Panc1 (cell line): ENCODE results near the gene RHPN2. TPM values are rescaled to one million over a fixed set of nuclear protein-coding genes. Genes with fewer than 3 reads are reported as not detected.

Experiments
- ATAC-seq: fragments of 200-7000 bp; cut with Tn5 transposase; 2 replicates; pipeline ENCODE4 v1.9.1; 2020; ENCODE audit warnings: mild to moderate bottlenecking, moderate library complexity
- BruUV-seq: library from RNA; stranded (reverse); fragments of 400-500 nt; replicated peaks from 2 replicates; lab custom pipeline; 2021; lab: Mats Ljungman, UMichigan
- CTCF ChIA-PET: fragments of 300-600 bp; sonication (Branson Sonifier 250); formaldehyde crosslinking; loops from one replicate; lab custom pipeline; 2022; ENCODE audit warnings: antibody characterized with exemption; lab: Charles Lee
- POLR2A ChIA-PET: fragments of 300-600 bp; sonication (Branson Sonifier 250); formaldehyde crosslinking; loops from one replicate; lab custom pipeline; 2022; ENCODE audit warnings: antibody characterized with exemption; lab: Charles Lee
- DNase-seq: peaks from one replicate; pipeline ENCODE4 v3.0.0-alpha.2; 2010; ENCODE audit warnings: low read depth, low spot score
- H3K27ac ChIP-seq: 2 replicates; pipeline ENCODE4 v1.5.1; 2011; ENCODE audit warnings: mild to moderate bottlenecking, low read length, inconsistent platforms
- H3K27me3 ChIP-seq: fragments of 200-500 bp; sonication (Bioruptor generic); 2 replicates; pipeline ENCODE4 v1.6.0; 2014; ENCODE audit warnings: low read length, inconsistent platforms; ENCODE audit not compliant: control insufficient read depth, insufficient read depth
- H3K36me3 ChIP-seq: fragments of 200-500 bp; sonication (Bioruptor generic); 2 replicates; pipeline ENCODE4 v1.5.1; 2014; ENCODE audit warnings: inconsistent platforms, mild to moderate bottlenecking, low read length, moderate library complexity; ENCODE audit not compliant: control insufficient read depth, insufficient read depth
- H3K4me1 ChIP-seq: 2 replicates; pipeline ENCODE4 v1.5.1; 2011; ENCODE audit warnings: inconsistent platforms, mild to moderate bottlenecking, low read length, moderate library complexity; ENCODE audit not compliant: control insufficient read depth, insufficient read depth
- H3K4me3 ChIP-seq, 2 experiments: 2 replicates each; pipeline ENCODE4 v1.5.1; 2011 to 2012; ENCODE audit warnings: low read depth in 2 of 2, low read length in 2 of 2, mild to moderate bottlenecking in 2 of 2, inconsistent platforms in 1 of 2, moderate library complexity in 1 of 2
- H3K9me3 ChIP-seq: fragments of 200-500 bp; sonication (Bioruptor generic); 2 replicates; pipeline ENCODE4 v1.5.1; 2014; ENCODE audit warnings: low read depth, mild to moderate bottlenecking, inconsistent platforms, low read length, moderate library complexity; ENCODE audit not compliant: control insufficient read depth, insufficient read depth
- CTCF ChIP-seq: fragments of 450-650 bp; IDR thresholded peaks from 2 replicates; pipeline ENCODE4 v1.5.1; 2017; ENCODE audit warnings: mild to moderate bottlenecking
- POLR2AphosphoS5 ChIP-seq: IDR thresholded peaks from 2 replicates; pipeline ENCODE4 v1.6.1; 2012; ENCODE audit warnings: mild to moderate bottlenecking, low read depth, low read length, moderate library complexity
- REST ChIP-seq, 2 experiments: IDR thresholded peaks; 2 replicates each; pipeline ENCODE4 v1.6.1; 2011 to 2012; ENCODE audit warnings: low read depth in 2 of 2, control low read depth in 1 of 2, low read length in 1 of 2, mild to moderate bottlenecking in 1 of 2, moderate library complexity in 1 of 2; ENCODE audit not compliant: insufficient read depth in 1 of 2
- SIN3A ChIP-seq: IDR thresholded peaks from 2 replicates; pipeline ENCODE4 v1.6.1; 2012; ENCODE audit warnings: low read depth, mild to moderate bottlenecking, low read length, moderate library complexity, borderline replicate concordance; ENCODE audit not compliant: insufficient read depth
- TCF7L2 ChIP-seq: IDR thresholded peaks from 2 replicates; pipeline ENCODE4 v1.6.1; 2011; ENCODE audit warnings: mild to moderate bottlenecking, low read depth, low read length, inconsistent platforms
- in situ Hi-C: cut with HindIII; loops from 2 replicates; pipeline ENCODE4 v1.10.0; 2016; ENCODE audit warnings: low sequenced_read_pairs, low pct_unique_long_range_greater_than_20kb
- intact Hi-C: fragments of 100-400 bp; cut with micrococcal nuclease; formaldehyde crosslinking; loops from one replicate; pipeline ENCODE4 v1.10.0; 2022; ENCODE audit not compliant: unreplicated experiment
- total RNA-seq: library from RNA; stranded (reverse); gene quantifications from one replicate; pipeline ENCODE4 v1.2.1, GENCODE V29; 2021; ENCODE audit not compliant: unreplicated experiment

The RHPN2 gene
- total RNA-seq, 1 experiment from 2014 or later = 227 TPM

- DNase-seq (no peak), ATAC-seq (peak; percentile 40; the same call in 1 of the 2 replicates)
- no TSS peak for BruUV-seq
- TF ChIP-seq SIN3A (no peak), POLR2AphosphoS5 (no peak), TCF7L2 (no peak), CTCF (no peak), REST (IDR thresholded peaks at IDR 0.05; ENCODE audit: insufficient read depth in 1 of 2, low read depth in 2 of 2, low read length in 1 of 2) (no peak)
- Histone ChIP-seq H3K4me3 (no peak overlapping the region), H3K27me3 (no peaks in the 10 kb centered on the region), H3K27ac (no peak overlapping the region), H3K4me1 (no peaks in the 10 kb centered on the region), H3K36me3 (no peaks in the 10 kb centered on the region), H3K9me3 (no peaks in the 10 kb centered on the region)
- POLR2A ChIA-PET = no interaction called here
- in situ Hi-C loops = no loop called here
- CTCF ChIA-PET = no interaction called here
- intact Hi-C loops = no loop called here
Measured at GRCh38 chr19:32935629-32936028, 129.1 kb downstream of the RHPN2 start.

GRCh38 chr19:32933571-32933970, 131.1 kb downstream of the RHPN2 start:
- no peak overlapping the region for H3K27ac ChIP-seq
- H3K36me3 ChIP-seq = no peaks in the 10 kb centered on the region
- H3K27me3 ChIP-seq = no peaks in the 10 kb centered on the region
- BruUV-seq = no TSS peak
- ChIA-PET CTCF (no interaction called here), POLR2A (no interaction called here)
- H3K4me3 ChIP-seq = no peak overlapping the region
- ATAC-seq (no peak), DNase-seq (no peak)
- no peak for TF ChIP-seq SIN3A
- TF ChIP-seq REST (IDR thresholded peaks at IDR 0.05; ENCODE audit: insufficient read depth in 1 of 2, low read depth in 2 of 2, low read length in 1 of 2) = no peak
- no peak for TF ChIP-seq TCF7L2
- TF ChIP-seq CTCF = no peak
- TF ChIP-seq POLR2AphosphoS5 = no peak
- H3K9me3 ChIP-seq = no peaks in the 10 kb centered on the region; the same call in 1 of the 2 replicates
- no peaks in the 10 kb centered on the region for H3K4me1 ChIP-seq
- intact Hi-C loops = no loop called here
- in situ Hi-C loops = no loop called here
